Testis (tissue), 3 donors: ENCODE data around the gene OLFML2B. TPM values are rescaled to one million over a fixed set of nuclear protein-coding genes. Genes with fewer than 3 reads are reported as not detected.
"Not testable (repeated sequence)": the region's sequence is repeated elsewhere in the genome, so short reads cannot be mapped to it uniquely, and the experiment has no call there.

Experiments
- DNase-seq: peaks from one replicate; pipeline ENCODE4 v3.0.0-alpha.2; 2019
- H3K27ac ChIP-seq, 2 donors: fragments of 200-600 bp; sonication (generic); one replicate each; pipeline ENCODE4 v1.5.1; 2019
- H3K27me3 ChIP-seq: fragments of 200-600 bp; sonication (generic); one replicate; pipeline ENCODE4 v1.5.1; 2019
- H3K36me3 ChIP-seq: fragments of 200-600 bp; sonication (generic); one replicate; pipeline ENCODE4 v1.5.1; 2017; ENCODE audit warnings: low read depth; ENCODE audit errors: missing control alignments
- H3K4me1 ChIP-seq: fragments of 200-600 bp; sonication (generic); one replicate; pipeline ENCODE4 v1.5.1; 2019
- H3K4me3 ChIP-seq, 2 donors: fragments of 200-600 bp; sonication (generic); one replicate each; pipeline ENCODE4 v1.5.1; 2017 to 2019
- H3K9me3 ChIP-seq: fragments of 200-600 bp; sonication (generic); one replicate; pipeline ENCODE4 v1.5.1; 2017
- CTCF ChIP-seq, 3 experiments: fragments of 450-650 bp in 2 of 3; fragments of 200-600 bp in 1 of 3; sonication (generic) in 1 of 3; IDR thresholded peaks; one replicate each; pipeline ENCODE4 v1.5.1; 2016 to 2019; ENCODE audit warnings: antibody characterized with exemption in 3 of 3, mild to moderate bottlenecking in 2 of 3, moderate library complexity in 1 of 3
- POLR2A ChIP-seq: fragments of 450-650 bp; IDR thresholded peaks from one replicate; pipeline ENCODE4 v1.6.1; 2017; ENCODE audit warnings: antibody characterized with exemption, mild to moderate bottlenecking, moderate library complexity
- WGBS, 2 donors: methylation state at CpG; one replicate each; pipeline ENCODE4 v1.1.5; 2018; 5-methylcytosine and 5-hydroxymethylcytosine counted together
- intact Hi-C: fragments of 100-400 bp; cut with DNase I; formaldehyde crosslinking; loops from one replicate; pipeline ENCODE4 v1.15.1; 2023; ENCODE audit warnings: low total_unique reads
- polyA plus RNA-seq: library from polyadenylated mRNA; stranded (reverse); fragments of 350-450 nt; fragmentation: Illumina TruSeq; extraction: RNeasy Lipid Tissue Mini Kit (QIAGEN cat#74804); gene quantifications from one replicate; pipeline ENCODE4 v1.2.3, GENCODE V29; 2014; ENCODE audit warnings: low read depth, low replicate concordance; ENCODE audit not compliant: insufficient read depth
- total RNA-seq, 2 donors: library from RNA; depleted of rRNA; stranded (reverse); fragments of >200 nt; gene quantifications; one replicate each; pipeline ENCODE4 v1.2.3, GENCODE V29; 2016

The OLFML2B gene
- total and polyA plus RNA-seq, 3 donors from 2014 or later, result 31.3 to 57.9 (median 40.4) TPM

- peak overlapping the region in 1 of 2 donors; percentile 2 for H3K27ac ChIP-seq
- peaks cover 60% of the 10 kb centered on the region for H3K4me1 ChIP-seq
- TF ChIP-seq CTCF (IDR thresholded peaks at IDR 0.05), result no peak
- no peak for TF ChIP-seq POLR2A
- 60 to 74% methylated on average over 4 of the region's 4 CpGs for WGBS, 2 donors
- DNase-seq, result peak; percentile 64
- H3K27me3 ChIP-seq, result no peaks in the 10 kb centered on the region
- intact Hi-C loops, result no loop called here
- H3K9me3 ChIP-seq, result no peaks in the 10 kb centered on the region
- no peak overlapping the region for H3K4me3 ChIP-seq
- no peaks in the 10 kb centered on the region for H3K36me3 ChIP-seq
Measured at GRCh38 chr1:162018418-162018817, 5.3 kb downstream of the OLFML2B start.

GRCh38 chr1:162017791-162018190, 5.9 kb downstream of the OLFML2B start:
- H3K9me3 ChIP-seq, H3K4me3 ChIP-seq, H3K27me3 ChIP-seq, DNase-seq, H3K36me3 ChIP-seq, intact Hi-C loops: not testable (repeated sequence)
- H3K27ac ChIP-seq, result peak overlapping the region in 1 of 2 donors; percentile 2
- peaks cover 57% of the 10 kb centered on the region for H3K4me1 ChIP-seq

GRCh38 chr1:162016631-162017030, 7.0 kb downstream of the OLFML2B start:
- DNase-seq, result no peak
- no peak for TF ChIP-seq POLR2A
- TF ChIP-seq CTCF (IDR thresholded peaks at IDR 0.05), result no peak
- no peak overlapping the region for H3K27ac ChIP-seq
- no peak overlapping the region for H3K4me3 ChIP-seq
- intact Hi-C loops, result no loop called here
- H3K4me1 ChIP-seq, result peaks cover 47% of the 10 kb centered on the region
- H3K9me3 ChIP-seq, result no peaks in the 10 kb centered on the region
- no peaks in the 10 kb centered on the region for H3K27me3 ChIP-seq
- WGBS, 2 donors, result 77 to 95% methylated on average over 2 of the region's 2 CpGs
- no peaks in the 10 kb centered on the region for H3K36me3 ChIP-seq

- Histone ChIP-seq H3K27me3 (no peaks in the 10 kb centered on the region), H3K9me3 (no peaks in the 10 kb centered on the region), H3K36me3 (no peaks in the 10 kb centered on the region), H3K4me1 (peaks cover 38% of the 10 kb centered on the region), H3K4me3 (no peak overlapping the region), H3K27ac (peak overlapping the region in 1 of 2 donors; percentile 46)
- intact Hi-C loops, result no loop called here
- 49 to 66% methylated on average over 3 of the region's 3 CpGs for WGBS, 2 donors
- peak; percentile 77 for DNase-seq
- TF ChIP-seq CTCF (IDR thresholded peaks at IDR 0.05) (no peak), POLR2A (no peak)
Measured at GRCh38 chr1:162015196-162015595, 8.5 kb downstream of the OLFML2B start.

GRCh38 chr1:162014202-162014601, 9.5 kb downstream of the OLFML2B start:
- 66 to 86% methylated on average over 2 of the region's 2 CpGs for WGBS, 2 donors
- Histone ChIP-seq H3K4me3 (no peak overlapping the region), H3K27ac (no peak overlapping the region), H3K27me3 (no peaks in the 10 kb centered on the region), H3K9me3 (no peaks in the 10 kb centered on the region), H3K4me1 (peaks cover 28% of the 10 kb centered on the region), H3K36me3 (no peaks in the 10 kb centered on the region)
- intact Hi-C loops, result no loop called here
- TF ChIP-seq CTCF (IDR thresholded peaks at IDR 0.05), result no peak
- TF ChIP-seq POLR2A, result no peak
- no peak for DNase-seq
